Activated naive CD4-positive, alpha-beta T cell treated with anti-CD3 and anti-CD28 coated beads, Interleukin-2, amount 10 ng/mL, durations not matched to agents 7 days and 5 days (primary cell): ENCODE measurements around the gene PGLYRP2.

ENCODE experiments used
- CTCF ChIA-PET: fragments of 350-600 bp; sonication (Branson Sonifier 250); formaldehyde crosslinking; loops from one replicate; lab custom pipeline; 2021; ENCODE audit warnings: antibody characterized with exemption; lab: Charles Lee
- DNase-seq: peaks from one replicate; pipeline ENCODE4 v3.0.0-alpha.2; 2020
- H3K27ac Mint-ChIP-seq: one replicate; pipeline ENCODE4 v1.8.0; 2021; ENCODE audit warnings: mild to moderate bottlenecking, moderate library complexity, mixed read lengths
- H3K27me3 Mint-ChIP-seq: one replicate; pipeline ENCODE4 v1.8.0; 2021; ENCODE audit warnings: mild to moderate bottlenecking, mixed read lengths
- H3K36me3 Mint-ChIP-seq: one replicate; pipeline ENCODE4 v1.8.0; 2021; ENCODE audit warnings: mixed read lengths
- H3K4me1 Mint-ChIP-seq: one replicate; pipeline ENCODE4 v1.8.0; 2021; ENCODE audit warnings: mixed read lengths
- H3K4me3 Mint-ChIP-seq: one replicate; pipeline ENCODE4 v1.8.0; 2021; ENCODE audit warnings: mild to moderate bottlenecking, moderate library complexity, mixed read lengths
- H3K9me3 Mint-ChIP-seq: one replicate; pipeline ENCODE4 v1.8.0; 2021; ENCODE audit warnings: mixed read lengths

The PGLYRP2 gene

GRCh38 chr19:15433519-15434069 is 45.7 kb downstream of the PGLYRP2 start:
- peaks cover 3% of the 10 kb centered on the region for H3K36me3 Mint-ChIP-seq
- H3K27me3 Mint-ChIP-seq = no peaks in the 10 kb centered on the region
- peaks cover 35% of the 10 kb centered on the region for H3K4me1 Mint-ChIP-seq
- CTCF ChIA-PET = interaction anchor here (1.4 to 1.6 kb wide), 3 partner anchors 14 to 122 kb away, joined by 4 to 11 read pairs (median 7); partner anchors contain the start of gene AKAP8L
- peak overlapping the region; percentile 86 for H3K4me3 Mint-ChIP-seq
- H3K27ac Mint-ChIP-seq = peak overlapping the region; percentile 94
- H3K9me3 Mint-ChIP-seq = no peaks in the 10 kb centered on the region
- DNase-seq = no peak

- no peaks in the 10 kb centered on the region for H3K9me3 Mint-ChIP-seq
- peak; percentile 95 for DNase-seq
- peak overlapping the region; percentile 94 for H3K27ac Mint-ChIP-seq
- CTCF ChIA-PET = interaction anchor here (1.4 to 1.6 kb wide), 3 partner anchors 13 to 123 kb away, joined by 4 to 11 read pairs (median 7); partner anchors contain the start of gene AKAP8L
- peaks cover 3% of the 10 kb centered on the region for H3K36me3 Mint-ChIP-seq
- peaks cover 38% of the 10 kb centered on the region for H3K4me1 Mint-ChIP-seq
- H3K27me3 Mint-ChIP-seq = no peaks in the 10 kb centered on the region
- peak overlapping the region; percentile 86 for H3K4me3 Mint-ChIP-seq
Observed at GRCh38 chr19:15432629-15433518, 46.4 kb downstream of the PGLYRP2 start.

DNA sequence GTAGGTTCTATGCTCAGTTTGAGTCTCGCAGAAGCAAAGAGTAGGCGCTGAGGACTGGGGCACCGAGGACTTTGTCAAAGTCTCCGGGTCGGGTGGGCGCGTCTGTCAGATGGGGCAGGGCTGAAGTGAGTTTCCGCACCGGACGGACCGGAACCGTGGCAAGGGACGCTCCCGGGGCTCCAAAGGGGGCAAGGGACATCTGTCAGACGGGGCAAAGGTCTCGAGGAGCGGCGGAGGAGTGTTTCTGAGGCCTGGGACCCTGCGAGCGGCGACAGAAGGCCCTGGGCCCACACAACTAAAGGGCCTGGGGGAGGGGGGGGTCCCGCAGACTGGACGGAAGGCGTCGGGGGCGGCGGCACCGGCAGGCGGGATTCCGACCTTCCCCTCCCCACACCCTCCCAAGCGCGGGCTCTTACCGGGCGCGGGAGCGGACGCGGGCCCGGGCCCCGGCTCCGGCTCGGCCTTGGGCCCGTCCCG is 47.2 kb downstream of the PGLYRP2 start:
- CTCF ChIA-PET = interaction anchor here (1.4 to 3.1 kb wide), 5 partner anchors 12 to 124 kb away, joined by 4 to 19 read pairs (median 7); partner anchors contain the start of gene AKAP8L
- Mint-ChIP-seq H3K9me3 (no peaks in the 10 kb centered on the region), H3K4me1 (peaks cover 38% of the 10 kb centered on the region), H3K27me3 (no peaks in the 10 kb centered on the region), H3K36me3 (peaks cover 8% of the 10 kb centered on the region), H3K4me3 (peak overlapping the region; percentile 95), H3K27ac (peak overlapping the region; percentile 89)
- DNase-seq = peak; percentile 56

DNA sequence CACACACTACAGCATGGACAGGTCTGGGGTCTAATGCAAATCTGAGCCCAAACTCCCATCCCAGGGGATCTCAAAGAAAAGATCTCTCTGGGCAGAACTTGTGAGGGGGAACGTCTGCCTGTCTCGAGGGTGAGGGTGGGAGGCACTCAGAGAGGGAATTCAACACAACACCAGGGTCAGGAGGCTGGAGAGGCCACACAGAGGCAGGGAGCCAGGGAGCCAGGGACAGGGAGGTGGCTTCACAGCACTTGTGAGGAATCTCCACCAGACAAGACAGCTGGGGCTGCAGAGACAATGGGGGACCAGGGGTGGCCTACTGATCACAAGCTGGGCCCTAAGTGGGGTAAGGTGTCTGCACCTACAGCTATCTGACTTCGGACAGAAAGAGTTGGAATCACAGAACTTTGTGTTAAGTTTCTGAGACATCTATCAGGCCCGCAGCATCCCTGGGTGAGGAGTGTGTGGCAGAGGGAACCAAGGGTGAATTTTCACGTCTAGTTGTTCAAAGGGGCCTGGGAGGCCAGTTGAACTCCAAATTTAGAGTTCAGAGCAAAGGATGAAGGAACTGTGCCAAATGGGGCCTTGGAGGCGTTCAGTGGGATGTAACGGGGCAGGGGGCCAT is 47.8 kb downstream of the PGLYRP2 start:
- H3K27me3 Mint-ChIP-seq = no peaks in the 10 kb centered on the region
- no peaks in the 10 kb centered on the region for H3K9me3 Mint-ChIP-seq
- peak overlapping the region; percentile 95 for H3K4me3 Mint-ChIP-seq
- CTCF ChIA-PET = interaction anchor here (1.9 to 3.1 kb wide), 2 partner anchors 11 to 124 kb away, joined by 7 to 19 read pairs; partner anchors contain the start of gene AKAP8L
- H3K4me1 Mint-ChIP-seq = peaks cover 38% of the 10 kb centered on the region
- DNase-seq = no peak
- H3K27ac Mint-ChIP-seq = peak overlapping the region; percentile 89
- H3K36me3 Mint-ChIP-seq = peaks cover 12% of the 10 kb centered on the region

DNA sequence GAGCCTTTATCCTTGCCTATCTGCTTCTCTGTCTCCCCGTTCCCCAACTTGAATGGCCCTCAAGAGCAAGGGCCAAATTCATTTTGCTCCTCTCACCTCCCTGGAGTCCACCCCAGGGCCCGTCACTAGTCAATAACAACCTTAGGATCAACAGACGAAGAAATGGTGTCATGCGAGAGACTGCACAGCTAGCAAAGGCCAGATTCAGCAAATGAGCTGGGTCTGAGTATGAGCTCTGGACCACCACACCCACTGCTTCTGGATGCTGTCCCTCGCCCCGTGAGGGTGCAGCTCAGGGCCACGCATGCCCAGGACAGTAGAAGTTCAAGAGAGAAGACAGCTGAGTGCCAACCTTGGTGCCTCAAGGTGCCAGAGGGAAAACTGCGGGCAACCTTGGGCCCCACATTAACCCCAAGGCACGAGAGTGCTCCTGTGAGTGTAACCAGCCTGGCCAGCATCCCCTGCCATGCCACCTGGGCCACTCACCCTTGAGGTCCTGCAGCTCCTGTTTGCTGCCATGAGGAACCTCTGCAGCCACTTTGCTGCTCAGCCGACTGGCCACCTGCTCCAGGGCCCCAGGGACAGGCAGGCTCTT is 48.7 kb downstream of the PGLYRP2 start:
- Mint-ChIP-seq H3K27me3 (no peaks in the 10 kb centered on the region), H3K4me3 (peak overlapping the region; percentile 95), H3K27ac (peak overlapping the region; percentile 8)

DNA sequence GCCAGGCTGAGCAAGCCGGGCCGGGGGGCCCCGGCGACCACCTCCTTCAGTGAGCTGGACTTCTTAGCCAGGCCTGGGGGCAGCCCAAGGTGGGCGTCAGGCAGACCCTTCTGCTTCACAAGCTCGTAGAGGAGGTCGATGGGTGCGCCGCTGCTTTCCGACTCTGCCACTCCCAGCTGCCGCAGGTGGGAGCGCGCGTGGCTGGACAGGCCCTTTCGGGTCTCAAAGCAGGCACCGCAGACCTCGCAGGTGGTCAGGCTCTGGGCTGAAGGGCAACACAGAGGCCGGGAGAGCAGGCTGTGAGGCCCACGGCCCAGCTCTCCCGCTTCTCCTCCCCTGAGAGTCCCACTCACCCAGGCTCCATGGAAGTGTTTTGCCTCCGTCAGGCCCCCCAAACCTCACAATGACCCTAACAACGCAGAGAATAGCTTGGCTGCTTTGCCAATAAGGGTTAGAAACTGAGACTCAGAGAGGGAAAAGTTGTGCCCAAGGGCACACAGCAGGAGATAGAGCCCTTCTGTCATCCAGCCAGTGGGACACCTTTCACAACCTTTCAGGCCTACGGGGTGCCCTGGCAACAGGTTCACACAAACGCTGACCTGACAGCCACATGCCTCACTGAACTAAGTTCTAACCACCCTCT is 49.4 kb downstream of the PGLYRP2 start:
- Mint-ChIP-seq H3K4me3 (peak overlapping the region; percentile 95), H3K27ac (no peak overlapping the region), H3K27me3 (no peaks in the 10 kb centered on the region), H3K36me3 (peaks cover 23% of the 10 kb centered on the region), H3K4me1 (peaks cover 34% of the 10 kb centered on the region), H3K9me3 (no peaks in the 10 kb centered on the region)
- no peak for DNase-seq
- CTCF ChIA-PET = interaction anchor here (1.9 to 3.1 kb wide), 2 partner anchors 10 to 126 kb away, joined by 7 to 19 read pairs; partner anchors contain the start of gene AKAP8L

More for the DNA sequence above, 48.7 kb downstream of the PGLYRP2 start:
- H3K36me3 Mint-ChIP-seq = peaks cover 19% of the 10 kb centered on the region
- peaks cover 34% of the 10 kb centered on the region for H3K4me1 Mint-ChIP-seq
- CTCF ChIA-PET = interaction anchor here (1.9 to 3.1 kb wide), 2 partner anchors 10 to 125 kb away, joined by 7 to 19 read pairs; partner anchors contain the start of gene AKAP8L
- DNase-seq = no peak
- H3K9me3 Mint-ChIP-seq = no peaks in the 10 kb centered on the region

GRCh38 chr19:15428956-15429824 is 50.1 kb downstream of the PGLYRP2 start:
- CTCF ChIA-PET = interaction anchor here (3.1 kb wide), 1 partner anchor 9 kb away, joined by 19 read pairs; the partner anchor contains the start of gene AKAP8L
- Mint-ChIP-seq H3K9me3 (no peaks in the 10 kb centered on the region), H3K4me3 (no peak overlapping the region), H3K27ac (peak overlapping the region; percentile 37), H3K36me3 (peaks cover 25% of the 10 kb centered on the region), H3K4me1 (peaks cover 34% of the 10 kb centered on the region), H3K27me3 (no peaks in the 10 kb centered on the region)
- no peak for DNase-seq

DNA sequence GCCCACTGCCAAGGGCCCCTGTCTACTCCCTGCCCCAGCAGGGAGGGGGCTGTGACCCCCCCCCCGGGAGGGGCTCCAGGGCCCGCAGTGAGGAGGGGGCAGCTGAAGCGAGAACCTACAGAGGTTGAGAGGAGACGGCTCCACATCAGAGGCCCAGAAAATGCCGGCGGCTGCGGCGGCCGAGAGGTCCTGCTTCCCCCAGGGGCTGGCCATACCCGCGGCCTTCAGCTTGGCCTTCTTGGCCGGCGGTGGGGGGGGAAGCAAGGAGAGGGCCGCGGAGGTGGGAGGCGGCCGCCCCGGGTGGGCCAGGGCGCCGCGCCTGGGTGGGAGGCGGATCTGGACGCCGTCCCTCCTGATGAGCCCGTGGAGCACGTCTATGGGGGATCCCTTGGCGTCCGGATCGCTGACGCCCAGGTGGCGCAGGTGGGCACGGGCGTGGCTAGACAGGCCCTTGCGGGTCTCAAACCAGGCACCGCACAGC is 51.3 kb downstream of the PGLYRP2 start:
- Mint-ChIP-seq H3K36me3 (peaks cover 36% of the 10 kb centered on the region), H3K9me3 (peaks cover 3% of the 10 kb centered on the region), H3K4me3 (no peak overlapping the region), H3K27ac (no peak overlapping the region), H3K4me1 (peaks cover 27% of the 10 kb centered on the region), H3K27me3 (no peaks in the 10 kb centered on the region)
- CTCF ChIA-PET = no interaction called here
- no peak for DNase-seq

DNA sequence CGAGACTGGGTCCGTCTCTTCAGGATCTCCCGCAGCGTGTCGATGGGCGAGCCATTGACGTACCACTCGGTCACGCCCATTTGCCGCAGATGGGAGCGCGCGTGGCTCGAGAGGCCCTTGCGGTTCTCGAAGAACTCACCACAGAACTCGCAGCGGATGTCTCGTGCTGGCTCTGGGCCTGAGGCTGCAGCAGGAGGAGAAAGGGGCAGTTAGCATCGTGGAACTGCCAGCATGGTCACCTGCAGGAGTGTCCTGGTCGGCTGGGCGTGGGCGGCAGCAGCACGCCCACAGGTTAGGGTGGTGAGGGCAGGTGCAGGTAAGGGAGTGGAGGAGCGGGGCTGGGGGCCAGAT is 52.0 kb downstream of the PGLYRP2 start:
- H3K36me3 Mint-ChIP-seq = peaks cover 43% of the 10 kb centered on the region
- H3K27me3 Mint-ChIP-seq = no peaks in the 10 kb centered on the region
- no peak for DNase-seq
- no peak overlapping the region for H3K4me3 Mint-ChIP-seq
- CTCF ChIA-PET = no interaction called here
- no peak overlapping the region for H3K27ac Mint-ChIP-seq
- H3K4me1 Mint-ChIP-seq = peaks cover 24% of the 10 kb centered on the region
- peaks cover 3% of the 10 kb centered on the region for H3K9me3 Mint-ChIP-seq

DNA sequence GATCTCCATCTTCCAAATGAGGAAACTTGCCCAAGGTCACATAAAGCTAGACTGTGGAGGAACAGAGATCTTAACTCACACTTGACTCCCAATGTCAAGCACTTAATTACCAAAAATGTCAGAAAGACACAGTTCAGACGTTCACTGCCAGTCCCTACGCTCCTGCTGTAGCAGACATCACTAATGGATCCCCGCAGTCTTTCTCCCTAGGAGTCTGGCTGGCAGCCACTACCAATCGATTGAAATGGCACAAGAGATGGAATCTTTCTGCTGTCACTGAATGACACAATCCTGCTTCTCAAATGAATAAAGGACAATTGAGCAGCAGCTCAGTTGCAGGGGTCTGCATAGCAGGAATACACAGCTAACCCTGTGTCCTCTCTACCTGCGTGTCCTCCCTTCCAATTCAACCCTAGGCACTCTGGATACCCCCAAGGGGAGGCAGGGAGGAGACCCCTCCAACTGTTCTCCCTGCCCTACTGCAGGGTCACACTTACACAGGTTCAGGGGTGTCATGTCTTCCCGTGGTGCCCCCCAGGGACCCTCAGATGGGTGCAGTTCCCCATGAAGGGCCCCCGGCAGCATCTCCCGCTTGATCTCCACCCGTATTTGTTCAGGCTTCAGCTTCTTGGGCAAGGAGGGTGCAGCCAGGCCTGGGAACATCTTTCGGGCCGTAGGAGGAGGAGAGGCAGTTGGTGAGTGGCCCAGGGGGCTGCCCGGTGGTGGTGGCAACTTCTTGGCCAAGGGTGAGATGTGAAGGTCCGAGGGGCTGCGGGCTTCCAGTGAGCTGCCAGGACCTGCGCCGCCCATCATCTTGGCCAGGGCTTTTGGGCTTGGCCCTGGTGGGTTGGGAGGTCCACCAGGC is 52.6 kb downstream of the PGLYRP2 start:
- Mint-ChIP-seq H3K36me3 (peaks cover 46% of the 10 kb centered on the region), H3K4me3 (no peak overlapping the region)
- CTCF ChIA-PET = no interaction called here

DNA sequence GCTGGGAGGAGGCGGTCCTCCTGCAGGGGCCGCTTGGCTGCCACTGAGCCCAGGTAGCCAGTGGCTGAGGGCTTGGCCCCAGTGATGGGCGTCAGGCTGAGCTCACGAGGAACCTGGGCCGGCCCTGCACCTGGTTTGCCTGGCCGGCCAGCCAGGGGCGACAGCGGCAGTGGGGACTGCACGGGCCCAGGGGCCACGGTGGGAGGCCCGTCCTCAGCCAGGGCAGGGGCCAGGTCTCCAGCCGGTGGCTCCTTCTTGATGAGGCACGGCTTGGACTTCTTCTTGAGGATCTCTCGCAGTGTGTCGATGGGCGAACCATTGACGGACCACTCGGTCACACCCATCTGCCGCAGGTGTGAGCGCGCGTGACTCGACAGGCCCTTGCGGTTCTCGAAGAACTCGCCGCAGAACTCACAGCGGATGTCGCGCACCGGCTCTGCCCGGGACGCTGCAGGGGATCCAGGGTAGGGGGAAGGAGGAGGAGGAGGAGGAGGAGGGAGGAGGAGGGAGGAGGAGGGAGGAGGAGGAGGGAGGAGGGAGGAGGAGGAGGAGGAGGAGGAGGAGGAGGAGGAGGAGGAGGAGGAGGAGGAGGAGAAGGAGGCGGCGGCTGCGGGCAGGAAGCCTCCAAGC is 53.9 kb downstream of the PGLYRP2 start:
- no peak overlapping the region for H3K27ac Mint-ChIP-seq
- peaks cover 44% of the 10 kb centered on the region for H3K36me3 Mint-ChIP-seq

More for the DNA sequence above, 52.6 kb downstream of the PGLYRP2 start:
- H3K27ac Mint-ChIP-seq = no peak overlapping the region
- H3K27me3 Mint-ChIP-seq = no peaks in the 10 kb centered on the region
- peaks cover 20% of the 10 kb centered on the region for H3K4me1 Mint-ChIP-seq
- no peak for DNase-seq
- peaks cover 3% of the 10 kb centered on the region for H3K9me3 Mint-ChIP-seq

More for the DNA sequence above, 53.9 kb downstream of the PGLYRP2 start:
- peaks cover 8% of the 10 kb centered on the region for H3K4me1 Mint-ChIP-seq
- no peak overlapping the region for H3K4me3 Mint-ChIP-seq
- CTCF ChIA-PET = interaction anchor here (0.9 kb wide), 1 partner anchor 38 kb away, joined by 3 read pairs; no protein-coding TSS in a partner anchor
- H3K27me3 Mint-ChIP-seq = no peaks in the 10 kb centered on the region
- H3K9me3 Mint-ChIP-seq = peaks cover 3% of the 10 kb centered on the region
- no peak for DNase-seq
